HEK293 (cell line): Measurements from ENCODE around the gene JMJD7.

Experiments used
- CTCF ChIA-PET: fragments of 350-600 bp; formaldehyde crosslinking; extraction: SDS; loops from one replicate; lab custom pipeline; 2021; ENCODE audit warnings: antibody characterized with exemption; lab: Yijun Ruan, JAX
- POLR2A ChIA-PET: fragments of 300-600 bp; formaldehyde crosslinking; extraction: SDS; loops from one replicate; lab custom pipeline; 2020; ENCODE audit warnings: antibody characterized with exemption, inconsistent platforms; lab: Yijun Ruan, JAX
- H3K27ac ChIP-seq: fragments of 200-500 bp; sonication (Bioruptor generic); 2 replicates; pipeline ENCODE4 v1.5.1; 2014; ENCODE audit warnings: low read depth, low read length, control low read depth, inconsistent platforms; ENCODE audit errors: extremely low read depth
- H3K36me3 ChIP-seq, 2 experiments: fragments of 200-500 bp in 1 of 2; sonication (Bioruptor generic) in 1 of 2; 1 replicate in 1 of 2; 2 replicates in 1 of 2; pipeline ENCODE4 v1.5.1; 2014 to 2017; ENCODE audit warnings: inconsistent platforms in 2 of 2, low read length in 2 of 2; ENCODE audit not compliant: control insufficient read depth in 2 of 2, insufficient read depth in 1 of 2
- H3K4me1 ChIP-seq: fragments of 200-500 bp; sonication (Bioruptor generic); 2 replicates; pipeline ENCODE4 v1.5.1; 2014; ENCODE audit warnings: mild to moderate bottlenecking, low read length, inconsistent platforms; ENCODE audit not compliant: control insufficient read depth, insufficient read depth
- H3K4me3 ChIP-seq: 2 replicates; pipeline ENCODE4 v1.5.1; 2011; ENCODE audit warnings: low read depth, mild to moderate bottlenecking, control low read depth, low read length, moderate library complexity
- H3K9me3 ChIP-seq: fragments of 200-500 bp; sonication (Bioruptor generic); 2 replicates; pipeline ENCODE4 v1.5.1; 2014; ENCODE audit warnings: low read depth, low read length, inconsistent platforms; ENCODE audit not compliant: control insufficient read depth, insufficient read depth
- BCL11A ChIP-seq: fragments of 450-650 bp; formaldehyde crosslinking; IDR thresholded peaks from 2 replicates; pipeline ENCODE4 v1.5.1; 2016; ENCODE audit warnings: low read depth, missing biosample characterization, missing genetic modification characterization
- GLIS1 ChIP-seq: fragments of 450-650 bp; formaldehyde crosslinking; IDR thresholded peaks from 2 replicates; pipeline ENCODE4 v1.5.1; 2016; ENCODE audit warnings: missing biosample characterization, missing genetic modification characterization
- GLIS2 ChIP-seq: fragments of 450-650 bp; formaldehyde crosslinking; IDR thresholded peaks from 2 replicates; pipeline ENCODE4 v1.5.1; 2016; ENCODE audit warnings: missing biosample characterization, missing genetic modification characterization
- HOXD13 ChIP-seq: sonication (generic); formaldehyde crosslinking; IDR thresholded peaks from 2 replicates; pipeline ENCODE4 v1.8.0; 2022; ENCODE audit warnings: missing genetic modification reagents, borderline replicate concordance
- IKZF3 ChIP-seq: fragments of 450-650 bp; IDR thresholded peaks from 2 replicates; pipeline ENCODE4 v1.5.0; 2018; ENCODE audit warnings: missing biosample characterization, mild to moderate bottlenecking, missing genetic modification characterization, moderate library complexity
- KLF16 ChIP-seq: fragments of 450-650 bp; formaldehyde crosslinking; IDR thresholded peaks from 2 replicates; pipeline ENCODE4 v1.5.1; 2017; ENCODE audit warnings: missing biosample characterization, missing genetic modification characterization
- KLF17 ChIP-seq: fragments of 450-650 bp; formaldehyde crosslinking; IDR thresholded peaks from 2 replicates; pipeline ENCODE4 v1.5.1; 2016; ENCODE audit warnings: missing biosample characterization, missing genetic modification characterization
- KLF7 ChIP-seq: fragments of 450-650 bp; formaldehyde crosslinking; IDR thresholded peaks from 2 replicates; pipeline ENCODE4 v1.5.1; 2016; ENCODE audit warnings: missing biosample characterization, missing genetic modification characterization, borderline replicate concordance
- KLF8 ChIP-seq: fragments of 450-650 bp; formaldehyde crosslinking; IDR thresholded peaks from 2 replicates; pipeline ENCODE4 v1.5.1; 2016; ENCODE audit warnings: missing biosample characterization, missing genetic modification characterization
- KLF9 ChIP-seq: fragments of 450-650 bp; formaldehyde crosslinking; IDR thresholded peaks from 2 replicates; pipeline ENCODE4 v1.5.1; 2016; ENCODE audit warnings: missing biosample characterization, missing genetic modification characterization, low read depth
- SETDB1 ChIP-seq: IDR thresholded peaks from one replicate; pipeline ENCODE4 v1.6.1; 2017; ENCODE audit warnings: mild to moderate bottlenecking, low read length, moderate library complexity, mixed read lengths; ENCODE audit not compliant: insufficient read length
- SP7 ChIP-seq: fragments of 450-650 bp; formaldehyde crosslinking; IDR thresholded peaks from 2 replicates; pipeline ENCODE4 v1.5.1; 2016; ENCODE audit warnings: missing biosample characterization, missing genetic modification characterization
- WT1 ChIP-seq: fragments of 450-650 bp; formaldehyde crosslinking; IDR thresholded peaks from 2 replicates; pipeline ENCODE4 v1.5.1; 2016; ENCODE audit warnings: missing biosample characterization, missing genetic modification characterization
- ZBTB26 ChIP-seq: fragments of 450-650 bp; formaldehyde crosslinking; optimal IDR thresholded peaks from 2 replicates; pipeline ENCODE3; 2016; ENCODE audit warnings: missing biosample characterization, mild to moderate bottlenecking, missing genetic modification characterization
- ZBTB6 ChIP-seq: fragments of 450-650 bp; formaldehyde crosslinking; IDR thresholded peaks from 2 replicates; pipeline ENCODE4 v1.5.1; 2017; ENCODE audit warnings: missing biosample characterization, missing genetic modification characterization
- ZFHX2 ChIP-seq: fragments of 450-650 bp; formaldehyde crosslinking; conservative IDR thresholded peaks from 2 replicates; pipeline ENCODE4 v1.5.1; 2016; ENCODE audit warnings: missing biosample characterization, missing genetic modification characterization
- ZFP69B ChIP-seq: fragments of 450-650 bp; formaldehyde crosslinking; IDR thresholded peaks from 2 replicates; pipeline ENCODE4 v1.5.1; 2016; ENCODE audit warnings: missing biosample characterization, missing genetic modification characterization
- ZIC2 ChIP-seq: fragments of 450-650 bp; formaldehyde crosslinking; IDR thresholded peaks from 2 replicates; pipeline ENCODE4 v1.5.1; 2016; ENCODE audit warnings: missing biosample characterization, missing genetic modification characterization
- ZNF132 ChIP-seq: fragments of 450-650 bp; formaldehyde crosslinking; IDR thresholded peaks from 2 replicates; pipeline ENCODE4 v1.5.1; 2017; ENCODE audit warnings: missing biosample characterization, missing genetic modification characterization, borderline replicate concordance
- ZNF24 ChIP-seq: fragments of 450-650 bp; formaldehyde crosslinking; IDR thresholded peaks from 2 replicates; pipeline ENCODE4 v1.5.1; 2016; ENCODE audit warnings: missing biosample characterization, missing genetic modification characterization
- ZNF341 ChIP-seq: fragments of 450-650 bp; formaldehyde crosslinking; IDR thresholded peaks from 2 replicates; pipeline ENCODE4; 2016; ENCODE audit warnings: low read depth, missing biosample characterization, missing genetic modification characterization
- ZNF350 ChIP-seq: fragments of 450-650 bp; formaldehyde crosslinking; IDR thresholded peaks from 2 replicates; pipeline ENCODE4 v1.5.0; 2017; ENCODE audit warnings: missing biosample characterization, mild to moderate bottlenecking, missing genetic modification characterization
- ZNF423 ChIP-seq: fragments of 450-650 bp; formaldehyde crosslinking; IDR thresholded peaks from 2 replicates; pipeline ENCODE4 v1.5.1; 2016; ENCODE audit warnings: missing biosample characterization, missing genetic modification characterization
- ZNF501 ChIP-seq: fragments of 450-650 bp; formaldehyde crosslinking; IDR thresholded peaks from 2 replicates; pipeline ENCODE4 v1.5.1; 2016; ENCODE audit warnings: missing biosample characterization, missing genetic modification characterization
- ZNF600 ChIP-seq: fragments of 450-650 bp; formaldehyde crosslinking; IDR thresholded peaks from 2 replicates; pipeline ENCODE4 v1.5.1; 2016; ENCODE audit warnings: missing biosample characterization, missing genetic modification characterization
- ZNF624 ChIP-seq: fragments of 450-650 bp; formaldehyde crosslinking; IDR thresholded peaks from 2 replicates; pipeline ENCODE4 v1.5.1; 2017; ENCODE audit warnings: missing biosample characterization, missing genetic modification characterization
- ZNF629 ChIP-seq: fragments of 450-650 bp; formaldehyde crosslinking; IDR thresholded peaks from 2 replicates; pipeline ENCODE4 v1.5.1; 2017; ENCODE audit warnings: missing biosample characterization, missing genetic modification characterization
- ZNF692 ChIP-seq: fragments of 450-650 bp; formaldehyde crosslinking; IDR thresholded peaks from 2 replicates; pipeline ENCODE4 v1.5.1; 2016; ENCODE audit warnings: missing biosample characterization, missing genetic modification characterization
- ZNF76 ChIP-seq: fragments of 450-650 bp; formaldehyde crosslinking; IDR thresholded peaks from 2 replicates; pipeline ENCODE4; 2016; ENCODE audit warnings: low read depth, missing biosample characterization, missing genetic modification characterization, borderline replicate concordance
- ZNF777 ChIP-seq: fragments of 450-650 bp; formaldehyde crosslinking; IDR thresholded peaks from 2 replicates; pipeline ENCODE4 v1.5.1; 2017; ENCODE audit warnings: missing biosample characterization, missing genetic modification characterization, borderline replicate concordance
- ZNF843 ChIP-seq: fragments of 450-650 bp; formaldehyde crosslinking; IDR thresholded peaks from 2 replicates; pipeline ENCODE4 v1.5.1; 2016; ENCODE audit warnings: missing biosample characterization, missing genetic modification characterization
- ZSCAN30 ChIP-seq: fragments of 450-650 bp; IDR thresholded peaks from 2 replicates; pipeline ENCODE4 v1.5.1; 2018; ENCODE audit warnings: missing biosample characterization, mild to moderate bottlenecking, missing genetic modification characterization, moderate library complexity

JMJD7 gene

GRCh38 chr15:41827880-41828806, at the start of gene JMJD7:
TSS of gene JMJD7 (plus strand) at chr15:41828092. CDS start at chr15:41828125, 33 bp downstream.
- POLR2A ChIA-PET: interaction anchor here (1.4 kb wide), 1 partner anchor 144 kb away, joined by 5 read pairs; the partner anchor contains the start of gene EHD4
- peak; percentile 38; the same call in 1 of the 2 replicates for TF ChIP-seq ZNF76 (tag by site-specific recombination)
- TF ChIP-seq ZIC2: peak; percentile 40
- TF ChIP-seq ZNF341: peak; percentile 32; the same call in 1 of the 2 replicates
- TF ChIP-seq ZFHX2 (tag by site-specific recombination): peak; percentile 49
- TF ChIP-seq ZBTB26 (tag by site-specific recombination): peak; percentile 83
- 0 out of 2 replicates have a peak, but pooled peaks have one; percentile 16 for TF ChIP-seq ZNF843 (tag by site-specific recombination)
- TF ChIP-seq ZFP69B (tag by site-specific recombination): 0 out of 2 replicates have a peak, but pooled peaks have one; percentile 20
- TF ChIP-seq ZNF692 (tag by site-specific recombination): 0 out of 2 replicates have a peak, but pooled peaks have one; percentile 26
- TF ChIP-seq KLF7 (tag by site-specific recombination): no peak
- TF ChIP-seq GLIS2: peak; percentile 72; the same call in 1 of the 2 replicates
- no peak for TF ChIP-seq ZNF132
- no peak for TF ChIP-seq ZNF350 (tag by site-specific recombination)
- TF ChIP-seq ZNF624 (tag by site-specific recombination): no peak
- peak; percentile 18; the same call in 1 of the 2 replicates for TF ChIP-seq ZNF629 (tag by site-specific recombination)
- peak; percentile 29; the same call in 1 of the 2 replicates for TF ChIP-seq ZNF777 (tag by site-specific recombination)
- peak; percentile 51; the same call in 1 of the 2 replicates for TF ChIP-seq IKZF3 (tag by site-specific recombination)
- TF ChIP-seq ZNF423: 0 out of 2 replicates have a peak, but pooled peaks have one; percentile 47
- peak; percentile 44 for TF ChIP-seq KLF9 (tag by site-specific recombination)
- 0 out of 2 replicates have a peak, but pooled peaks have one; percentile 31 for TF ChIP-seq KLF16 (tag by site-specific recombination)
- TF ChIP-seq ZNF501 (tag by site-specific recombination): 0 out of 2 replicates have a peak, but pooled peaks have one; percentile 42
- peak; percentile 70 for TF ChIP-seq WT1
- 0 out of 2 replicates have a peak, but pooled peaks have one; percentile 25 for TF ChIP-seq BCL11A (tag by site-specific recombination)
- peak; percentile 81 for TF ChIP-seq GLIS1 (tag by site-specific recombination)
- TF ChIP-seq ZSCAN30 (tag by site-specific recombination): 0 out of 2 replicates have a peak, but pooled peaks have one; percentile 19
- TF ChIP-seq ZBTB6 (tag by site-specific recombination): no peak
- TF ChIP-seq KLF8: peak; percentile 56
- TF ChIP-seq KLF17: peak; percentile 61
- TF ChIP-seq HOXD13 (CRISPR knock-in tag): no peak
- TF ChIP-seq ZNF600 (tag by site-specific recombination): 0 out of 2 replicates have a peak, but pooled peaks have one; percentile 25
- peak; percentile 51; the same call in 1 of the 2 replicates for TF ChIP-seq SP7
- no peak for TF ChIP-seq ZNF24 (tag by site-specific recombination)
- TF ChIP-seq SETDB1: no peak

More at GRCh38 chr15:41827880-41828806, at the start of gene JMJD7:
- no peaks in the 10 kb centered on the region for H3K4me1 ChIP-seq
- peak within 1 kb of the TSS; percentile 49; the same call in 1 of the 2 replicates for H3K27ac ChIP-seq
- H3K36me3 ChIP-seq: peaks cover 0 to 16% of the 10 kb centered on the region in 2 experiments; a peak in 1 of 3 replicates
- no peaks in the 10 kb centered on the region for H3K9me3 ChIP-seq
- H3K4me3 ChIP-seq: peak within 1 kb of the TSS; percentile 79
- CTCF ChIA-PET: interaction anchor here (1.0 kb wide), 2 partner anchors 77 to 91 kb away, joined by 3 to 6 read pairs; no protein-coding TSS in a partner anchor
